GM12801 (cell line): Measurements from ENCODE around the gene CACNA1C.

Experiments used
- TF ChIP-seq, protein P1 (sequence below): IDR thresholded peaks from one replicate; pipeline ENCODE4 v1.5.1; 2011; ENCODE audit warnings: control low read depth; ENCODE audit not compliant: insufficient read length; ENCODE audit errors: extremely low read depth

CACNA1C gene

DNA sequence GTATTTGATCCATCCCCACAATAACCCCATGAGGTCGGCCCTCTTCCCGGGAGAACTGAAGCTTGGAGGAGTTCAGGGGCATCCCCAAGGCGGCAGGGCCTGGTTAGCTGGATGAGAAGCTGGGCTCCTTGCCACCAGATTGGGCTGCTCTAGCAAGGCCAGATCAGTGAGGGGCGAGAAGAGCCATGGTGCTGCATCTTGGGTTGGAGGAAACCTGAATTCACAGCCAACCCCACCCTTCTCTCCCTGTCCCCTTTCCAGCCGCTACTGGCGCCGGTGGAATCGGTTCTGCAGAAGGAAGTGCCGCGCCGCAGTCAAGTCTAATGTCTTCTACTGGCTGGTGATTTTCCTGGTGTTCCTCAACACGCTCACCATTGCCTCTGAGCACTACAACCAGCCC, 513.4 kb downstream of the CACNA1C start:
- TF ChIP-seq, protein P1, sequence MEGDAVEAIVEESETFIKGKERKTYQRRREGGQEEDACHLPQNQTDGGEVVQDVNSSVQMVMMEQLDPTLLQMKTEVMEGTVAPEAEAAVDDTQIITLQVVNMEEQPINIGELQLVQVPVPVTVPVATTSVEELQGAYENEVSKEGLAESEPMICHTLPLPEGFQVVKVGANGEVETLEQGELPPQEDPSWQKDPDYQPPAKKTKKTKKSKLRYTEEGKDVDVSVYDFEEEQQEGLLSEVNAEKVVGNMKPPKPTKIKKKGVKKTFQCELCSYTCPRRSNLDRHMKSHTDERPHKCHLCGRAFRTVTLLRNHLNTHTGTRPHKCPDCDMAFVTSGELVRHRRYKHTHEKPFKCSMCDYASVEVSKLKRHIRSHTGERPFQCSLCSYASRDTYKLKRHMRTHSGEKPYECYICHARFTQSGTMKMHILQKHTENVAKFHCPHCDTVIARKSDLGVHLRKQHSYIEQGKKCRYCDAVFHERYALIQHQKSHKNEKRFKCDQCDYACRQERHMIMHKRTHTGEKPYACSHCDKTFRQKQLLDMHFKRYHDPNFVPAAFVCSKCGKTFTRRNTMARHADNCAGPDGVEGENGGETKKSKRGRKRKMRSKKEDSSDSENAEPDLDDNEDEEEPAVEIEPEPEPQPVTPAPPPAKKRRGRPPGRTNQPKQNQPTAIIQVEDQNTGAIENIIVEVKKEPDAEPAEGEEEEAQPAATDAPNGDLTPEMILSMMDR = no peak

GRCh38 chr12:2567711-2568110, 514.9 kb downstream of the CACNA1C start:
- TF ChIP-seq, protein P1 = no peak

GRCh38 chr12:2570562-2570961, 517.8 kb downstream of the CACNA1C start:
- TF ChIP-seq, protein P1 = no peak

GRCh38 chr12:2574355-2574935, 521.7 kb downstream of the CACNA1C start:
- TF ChIP-seq, protein P1 = no peak

DNA sequence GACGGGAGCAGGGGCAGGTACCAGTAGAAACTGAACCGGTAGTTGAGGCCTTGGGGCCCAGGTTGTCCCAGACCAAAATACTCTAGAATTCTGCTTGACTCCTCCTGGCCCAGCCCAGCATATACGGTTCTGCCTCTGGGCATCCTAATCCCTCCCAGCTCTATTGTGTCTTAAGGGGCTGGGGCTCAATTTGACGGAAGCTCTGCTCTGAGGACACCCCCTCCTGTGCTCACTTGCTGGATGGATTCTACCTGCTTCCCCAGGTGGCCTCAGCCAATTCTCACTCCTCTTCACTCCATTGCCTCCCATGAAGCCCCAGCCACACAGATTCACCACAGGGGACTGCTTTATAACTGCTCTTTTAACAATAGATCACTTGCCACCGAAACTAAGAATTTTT, 522.5 kb downstream of the CACNA1C start:
- TF ChIP-seq, protein P1 = no peak

DNA sequence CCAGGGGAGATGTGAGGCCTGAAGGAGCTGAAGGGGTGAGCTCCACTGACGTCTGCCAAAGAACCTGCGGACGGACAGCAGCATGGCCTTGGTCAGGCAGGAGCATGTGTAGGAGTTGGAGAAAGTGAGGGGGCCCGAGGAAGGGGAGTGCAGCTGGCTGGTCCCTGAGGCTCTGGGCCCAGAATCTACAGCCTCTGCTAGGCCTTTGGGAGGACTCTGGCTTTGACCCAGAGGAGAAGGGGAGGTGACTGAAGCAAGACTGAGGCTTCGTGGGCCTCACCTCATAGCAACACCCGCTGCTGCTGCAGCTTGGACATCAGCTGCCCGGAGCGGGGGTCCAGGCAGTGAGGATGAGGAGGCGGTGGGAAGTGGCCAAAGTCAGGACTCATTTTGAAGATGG, 525.4 kb downstream of the CACNA1C start:
- TF ChIP-seq, protein P1 = no peak

DNA sequence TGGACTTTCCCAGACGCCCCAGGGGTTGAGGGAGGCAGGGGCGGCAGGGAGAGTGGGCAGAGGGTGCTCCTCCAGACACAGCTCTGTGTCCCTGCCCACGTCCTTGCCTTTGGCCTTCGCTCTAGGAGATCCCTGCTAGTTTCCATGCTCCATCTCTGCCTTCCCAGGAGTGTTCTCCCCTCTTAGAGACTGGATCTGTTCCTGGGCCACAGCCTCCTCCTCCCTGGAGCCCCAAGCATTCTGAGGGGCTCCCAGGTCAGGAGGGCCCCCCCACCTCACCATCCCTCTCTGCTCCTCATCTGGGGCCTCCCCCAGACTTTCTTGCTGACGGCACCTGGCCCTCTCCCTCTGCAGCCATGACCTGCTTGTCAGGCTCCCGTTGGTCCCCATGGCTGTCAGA, 526.0 kb downstream of the CACNA1C start:
- TF ChIP-seq, protein P1 = no peak
